SJSA1 (cell line): Measurements from ENCODE around the gene FAM210A. TPM values are rescaled to one million over a fixed set of nuclear protein-coding genes. Genes with fewer than 3 reads are reported as not detected.
"Not testable (repeated sequence)": the region's sequence is repeated elsewhere in the genome, so short reads cannot be mapped to it uniquely, and the experiment has no call there.

ENCODE experiments used
- DNase-seq, 2 experiments: peaks; one replicate each; pipeline ENCODE4 v3.0.0-alpha.2; 2015 to 2020; ENCODE audit warnings: low spot score in 2 of 2, low read depth in 1 of 2
- H3K27ac ChIP-seq: fragments of 250-450 bp; sonication (Bioruptor Pico); 2 replicates; pipeline ENCODE4 v1.5.1; 2020; ENCODE audit warnings: mild to moderate bottlenecking, moderate library complexity
- H3K27me3 ChIP-seq: fragments of 250-450 bp; sonication (Bioruptor Pico); replicated peaks from 2 replicates; pipeline ENCODE4 v1.5.1; 2020; ENCODE audit warnings: mild to moderate bottlenecking, moderate library complexity
- H3K36me3 ChIP-seq: fragments of 250-450 bp; sonication (Bioruptor Pico); 2 replicates; pipeline ENCODE4 v1.5.1; 2020; ENCODE audit warnings: mild to moderate bottlenecking
- H3K4me1 ChIP-seq: fragments of 250-450 bp; sonication (Bioruptor Pico); replicated peaks from 2 replicates; pipeline ENCODE4 v1.6.1; 2021; ENCODE audit warnings: mild to moderate bottlenecking
- H3K4me3 ChIP-seq: fragments of 250-450 bp; sonication (Bioruptor Pico); 2 replicates; pipeline ENCODE4 v1.5.1; 2020; ENCODE audit warnings: mild to moderate bottlenecking
- H3K9me3 ChIP-seq: fragments of 250-450 bp; sonication (Bioruptor Pico); replicated peaks from 2 replicates; pipeline ENCODE4 v1.5.1; 2020; ENCODE audit warnings: mild to moderate bottlenecking
- total RNA-seq: library from RNA; depleted of rRNA; stranded (reverse); fragments of >200 nt; shearing (Covaris generic); gene quantifications from 2 replicates; pipeline ENCODE4 v1.2.3, GENCODE V29; 2014

The FAM210A gene
- total RNA-seq, 1 experiment from 2014 or later = 20.2 TPM

GRCh38 chr18:13688191-13689136, 37.9 kb downstream of the FAM210A start:
- DNase-seq = no peak

GRCh38 chr18:13684546-13684945, 41.8 kb downstream of the FAM210A start:
- H3K9me3 ChIP-seq = peaks cover 3% of the 10 kb centered on the region; the same call in 1 of the 2 replicates
- peaks cover 14% of the 10 kb centered on the region for H3K36me3 ChIP-seq
- no peak for DNase-seq
- H3K4me3 ChIP-seq = no peak overlapping the region
- no peaks in the 10 kb centered on the region for H3K27me3 ChIP-seq
- no peak overlapping the region for H3K27ac ChIP-seq
- no peaks in the 10 kb centered on the region for H3K4me1 ChIP-seq

More at GRCh38 chr18:13688191-13689136, 37.9 kb downstream of the FAM210A start:
- Histone ChIP-seq H3K27me3 (no peaks in the 10 kb centered on the region), H3K4me1 (no peaks in the 10 kb centered on the region), H3K36me3 (no peaks in the 10 kb centered on the region), H3K4me3 (no peak overlapping the region), H3K27ac (no peak overlapping the region), H3K9me3 (peaks cover 3% of the 10 kb centered on the region; the same call in 1 of the 2 replicates)

- Histone ChIP-seq H3K4me1 (no peaks in the 10 kb centered on the region), H3K9me3 (0 out of 2 replicates have a peak, but pooled peaks cover 3% of the 10 kb centered on the region), H3K27ac (no peak overlapping the region), H3K27me3 (no peaks in the 10 kb centered on the region), H3K36me3 (peaks cover 14% of the 10 kb centered on the region), H3K4me3 (no peak overlapping the region)
- no peak for DNase-seq
These were observed 44.7 kb downstream of the FAM210A start for GRCh38 chr18:13681701-13682100.

- no peak for DNase-seq
- 0 out of 2 replicates have a peak, but pooled peaks cover 3% of the 10 kb centered on the region for H3K9me3 ChIP-seq
- no peak overlapping the region for H3K4me3 ChIP-seq
These were observed 45.7 kb downstream of the FAM210A start for GRCh38 chr18:13680612-13681011.

GRCh38 chr18:13677350-13677749, 49.0 kb downstream of the FAM210A start:
- DNase-seq, H3K4me1 ChIP-seq, H3K4me3 ChIP-seq, H3K27ac ChIP-seq, H3K27me3 ChIP-seq, H3K9me3 ChIP-seq: not testable (repeated sequence)
- peaks cover 16% of the 10 kb centered on the region for H3K36me3 ChIP-seq

More at GRCh38 chr18:13680612-13681011, 45.7 kb downstream of the FAM210A start:
- no peaks in the 10 kb centered on the region for H3K4me1 ChIP-seq
- no peak overlapping the region for H3K27ac ChIP-seq
- peaks cover 14% of the 10 kb centered on the region for H3K36me3 ChIP-seq
- H3K27me3 ChIP-seq = no peaks in the 10 kb centered on the region

- H3K36me3 ChIP-seq = peaks cover 15% of the 10 kb centered on the region
- DNase-seq = no peak
- no peak overlapping the region for H3K27ac ChIP-seq
These were observed 49.9 kb downstream of the FAM210A start for GRCh38 chr18:13676471-13676870.

GRCh38 chr18:13672657-13673056, 53.7 kb downstream of the FAM210A start:
- Histone ChIP-seq H3K4me1 (no peaks in the 10 kb centered on the region), H3K36me3 (peaks cover 9% of the 10 kb centered on the region), H3K27ac (no peak overlapping the region), H3K4me3 (no peak overlapping the region), H3K9me3 (no peaks in the 10 kb centered on the region), H3K27me3 (no peaks in the 10 kb centered on the region)
- DNase-seq = no peak

More at GRCh38 chr18:13676471-13676870, 49.9 kb downstream of the FAM210A start:
- H3K27me3 ChIP-seq = no peaks in the 10 kb centered on the region
- no peaks in the 10 kb centered on the region for H3K4me1 ChIP-seq
- H3K9me3 ChIP-seq = no peaks in the 10 kb centered on the region
- H3K4me3 ChIP-seq = no peak overlapping the region

- no peak for DNase-seq
- no peaks in the 10 kb centered on the region for H3K27me3 ChIP-seq
- no peak overlapping the region for H3K27ac ChIP-seq
- no peaks in the 10 kb centered on the region for H3K9me3 ChIP-seq
- H3K4me1 ChIP-seq = no peaks in the 10 kb centered on the region
- peaks cover 12% of the 10 kb centered on the region; the same call in 1 of the 2 replicates for H3K36me3 ChIP-seq
- H3K4me3 ChIP-seq = no peak overlapping the region
These were observed 64.5 kb downstream of the FAM210A start for GRCh38 chr18:13661779-13662256.

- Histone ChIP-seq H3K27ac (no peak overlapping the region), H3K4me1 (no peaks in the 10 kb centered on the region), H3K4me3 (no peak overlapping the region), H3K27me3 (no peaks in the 10 kb centered on the region), H3K36me3 (peaks cover 8% of the 10 kb centered on the region; the same call in 1 of the 2 replicates), H3K9me3 (no peaks in the 10 kb centered on the region)
- no peak for DNase-seq
These were observed 65.1 kb downstream of the FAM210A start for GRCh38 chr18:13661051-13661778.

- Histone ChIP-seq H3K4me3 (no peak overlapping the region), H3K9me3 (no peaks in the 10 kb centered on the region), H3K4me1 (no peaks in the 10 kb centered on the region), H3K36me3 (peaks cover 2% of the 10 kb centered on the region; the same call in 1 of the 2 replicates), H3K27ac (no peak overlapping the region), H3K27me3 (no peaks in the 10 kb centered on the region)
- no peak for DNase-seq
These were observed 65.8 kb downstream of the FAM210A start for GRCh38 chr18:13660510-13660909.

- Histone ChIP-seq H3K27ac (no peak overlapping the region), H3K4me3 (no peak overlapping the region), H3K4me1 (no peaks in the 10 kb centered on the region), H3K36me3 (no peaks in the 10 kb centered on the region), H3K9me3 (no peaks in the 10 kb centered on the region), H3K27me3 (no peaks in the 10 kb centered on the region)
- DNase-seq = no peak
These were observed 67.7 kb downstream of the FAM210A start for GRCh38 chr18:13658436-13659204.

- no peak for DNase-seq
- Histone ChIP-seq H3K27ac (no peak overlapping the region), H3K9me3 (no peaks in the 10 kb centered on the region), H3K4me1 (no peaks in the 10 kb centered on the region), H3K36me3 (no peaks in the 10 kb centered on the region), H3K27me3 (no peaks in the 10 kb centered on the region), H3K4me3 (no peak overlapping the region)
These were observed 68.4 kb downstream of the FAM210A start for GRCh38 chr18:13657974-13658373.

- Histone ChIP-seq H3K4me1 (no peaks in the 10 kb centered on the region), H3K4me3 (no peak overlapping the region), H3K27me3 (no peaks in the 10 kb centered on the region), H3K9me3 (no peaks in the 10 kb centered on the region), H3K36me3 (no peaks in the 10 kb centered on the region), H3K27ac (no peak overlapping the region)
- DNase-seq = no peak
These were observed 72.5 kb downstream of the FAM210A start for GRCh38 chr18:13653746-13654433.
